H9 (cell line): Measurements from ENCODE around the gene EBF4. TPM values are rescaled to one million over a fixed set of nuclear protein-coding genes. Genes with fewer than 3 reads are reported as not detected.

Source experiments
- DNase-seq: peaks from one replicate; pipeline ENCODE4 v3.0.0-alpha.2; 2017
- H2AFZ ChIP-seq: one replicate; pipeline ENCODE4 v1.6.1; 2013; ENCODE audit warnings: mild to moderate bottlenecking, low read length, control low read depth, moderate library complexity
- H2AK5ac ChIP-seq: 2 replicates; pipeline ENCODE4 v1.6.1; 2013; ENCODE audit warnings: low read length, control low read depth, mixed read lengths; ENCODE audit not compliant: insufficient read length
- H2BK120ac ChIP-seq: one replicate; pipeline ENCODE4 v1.6.1; 2013; ENCODE audit warnings: low read depth, mild to moderate bottlenecking, low read length, control low read depth, inconsistent platforms; ENCODE audit not compliant: poor library complexity, severe bottlenecking
- H2BK12ac ChIP-seq: 2 replicates; pipeline ENCODE4 v1.6.1; 2013; ENCODE audit warnings: low read length, control low read depth, mixed read lengths, low read depth; ENCODE audit not compliant: insufficient read length
- H2BK15ac ChIP-seq: 2 replicates; pipeline ENCODE4 v1.6.1; 2013; ENCODE audit warnings: low read depth, low read length, control low read depth
- H2BK20ac ChIP-seq: one replicate; pipeline ENCODE4 v1.6.1; 2013; ENCODE audit warnings: low read depth, mild to moderate bottlenecking, low read length, control low read depth, inconsistent platforms; ENCODE audit not compliant: poor library complexity, severe bottlenecking
- H2BK5ac ChIP-seq: 2 replicates; pipeline ENCODE4 v1.6.1; 2013; ENCODE audit warnings: low read length, control low read depth, mixed read lengths; ENCODE audit not compliant: insufficient read length
- H3K14ac ChIP-seq: 2 replicates; pipeline ENCODE4 v1.6.1; 2013; ENCODE audit warnings: low read length, control low read depth; ENCODE audit not compliant: insufficient read depth
- H3K18ac ChIP-seq: 2 replicates; pipeline ENCODE4 v1.6.1; 2013; ENCODE audit warnings: low read depth, mild to moderate bottlenecking, mixed read lengths, low read length, control low read depth; ENCODE audit not compliant: insufficient read length
- H3K23ac ChIP-seq: 2 replicates; pipeline ENCODE4 v1.6.1; 2013; ENCODE audit warnings: low read length, control low read depth, mixed read lengths, low read depth; ENCODE audit not compliant: insufficient read length
- H3K23me2 ChIP-seq: 2 replicates; pipeline ENCODE4 v1.6.1; 2013; ENCODE audit warnings: low read depth, mild to moderate bottlenecking, mixed read lengths, low read length, control low read depth; ENCODE audit not compliant: insufficient read length, poor library complexity, severe bottlenecking
- H3K27ac ChIP-seq: 2 replicates; pipeline ENCODE4 v1.5.1; 2013; ENCODE audit warnings: low read length, control low read depth, mixed read lengths, low read depth; ENCODE audit not compliant: insufficient read length
- H3K27me3 ChIP-seq: 2 replicates; pipeline ENCODE4 v1.6.1; 2013; ENCODE audit warnings: low read length, control low read depth, inconsistent platforms; ENCODE audit not compliant: insufficient read depth
- H3K4ac ChIP-seq: 2 replicates; pipeline ENCODE4 v1.6.1; 2013; ENCODE audit warnings: low read depth, mild to moderate bottlenecking, control low read depth, inconsistent platforms, low read length, moderate library complexity
- H3K4me1 ChIP-seq: 2 replicates; pipeline ENCODE4 v1.6.1; 2013; ENCODE audit warnings: low read length, control low read depth, inconsistent platforms; ENCODE audit not compliant: insufficient read depth
- H3K4me2 ChIP-seq: 2 replicates; pipeline ENCODE4 v1.6.1; 2013; ENCODE audit warnings: low read length, control low read depth, mixed read lengths; ENCODE audit not compliant: insufficient read length, insufficient read depth
- H3K56ac ChIP-seq: 2 replicates; pipeline ENCODE4 v1.6.1; 2013; ENCODE audit warnings: low read depth, mild to moderate bottlenecking, mixed read lengths, low read length, control low read depth; ENCODE audit not compliant: insufficient read length
- H3K79me1 ChIP-seq: 2 replicates; pipeline ENCODE4 v1.6.1; 2013; ENCODE audit warnings: low read depth, mild to moderate bottlenecking, moderate library complexity, low read length, control low read depth, inconsistent platforms; ENCODE audit not compliant: insufficient read depth, poor library complexity, severe bottlenecking
- H3K79me2 ChIP-seq: 2 replicates; pipeline ENCODE4 v1.6.1; 2013; ENCODE audit warnings: low read length, control low read depth, inconsistent platforms; ENCODE audit not compliant: insufficient read depth
- H3K9ac ChIP-seq: 2 replicates; pipeline ENCODE4 v1.6.1; 2013; ENCODE audit warnings: low read length, control low read depth, mixed read lengths; ENCODE audit not compliant: insufficient read length; ENCODE audit errors: extremely low read depth
- H3K9me3 ChIP-seq: one replicate; pipeline ENCODE4 v1.6.1; 2013; ENCODE audit warnings: low read depth, low read length, inconsistent platforms; ENCODE audit not compliant: control insufficient read depth
- H3T11ph ChIP-seq: one replicate; pipeline ENCODE4 v1.6.1; 2013; ENCODE audit warnings: mild to moderate bottlenecking, low read length, control low read depth, inconsistent platforms
- H4K20me1 ChIP-seq: one replicate; pipeline ENCODE4 v1.6.1; 2013; ENCODE audit not compliant: control insufficient read depth, insufficient read length, insufficient read depth
- H4K5ac ChIP-seq: 2 replicates; pipeline ENCODE4 v1.6.1; 2013; ENCODE audit warnings: low read depth, mild to moderate bottlenecking, mixed read lengths, low read length, control low read depth; ENCODE audit not compliant: insufficient read length
- H4K8ac ChIP-seq: replicated peaks from 2 replicates; pipeline ENCODE4 v1.6.1; 2013; ENCODE audit warnings: low read length, control low read depth, mixed read lengths, low read depth; ENCODE audit not compliant: insufficient read length
- H4K91ac ChIP-seq: 2 replicates; pipeline ENCODE4 v1.6.1; 2013; ENCODE audit warnings: low read depth, mild to moderate bottlenecking, moderate library complexity, mixed read lengths, low read length, control low read depth; ENCODE audit not compliant: insufficient read length
- H3K27ac Mint-ChIP-seq, 3 experiments: 2 replicates in 2 of 3; 3 replicates in 1 of 3; pipeline ENCODE4 v1.8.0; 2020 to 2021; ENCODE audit warnings: mixed read lengths in 3 of 3, mild to moderate bottlenecking in 1 of 3, moderate library complexity in 1 of 3
- H3K27me3 Mint-ChIP-seq: 2 replicates; pipeline ENCODE4 v1.8.0; 2021; ENCODE audit warnings: low read depth, mild to moderate bottlenecking, moderate library complexity, mixed read lengths
- H3K36me3 Mint-ChIP-seq, 3 experiments: 2 replicates in 2 of 3; 3 replicates in 1 of 3; pipeline ENCODE4 v1.8.0; 2020 to 2021; ENCODE audit warnings: low read depth in 3 of 3, mixed read lengths in 3 of 3; ENCODE audit not compliant: insufficient read depth in 1 of 3
- H3K4me1 Mint-ChIP-seq, 2 experiments: 2 replicates each; pipeline ENCODE4 v1.8.0; 2020; ENCODE audit warnings: mixed read lengths in 2 of 2
- H3K4me3 Mint-ChIP-seq, 2 experiments: 2 replicates in 1 of 2; 3 replicates in 1 of 2; pipeline ENCODE4 v1.8.0; 2020 to 2021; ENCODE audit warnings: mild to moderate bottlenecking in 2 of 2, mixed read lengths in 2 of 2, moderate library complexity in 1 of 2
- H3K9me3 Mint-ChIP-seq, 2 experiments: 2 replicates in 1 of 2; 3 replicates in 1 of 2; pipeline ENCODE4 v1.8.0; 2020; ENCODE audit warnings: mild to moderate bottlenecking in 2 of 2, mixed read lengths in 2 of 2, moderate library complexity in 1 of 2
- WGBS: extraction: QIAGEN DNeasy Blood & Tissue Kit; methylation state at CpG from one replicate; pipeline ENCODE4 v1.1.7; 2013; ENCODE audit warnings: missing lambda C conversion rate, low lambda C conversion rate, mixed read lengths; ENCODE audit not compliant: insufficient read length; ENCODE audit errors: extremely low coverage; 5-methylcytosine and 5-hydroxymethylcytosine counted together
- total RNA-seq: library from RNA; stranded (reverse); gene quantifications from 2 replicates; pipeline ENCODE4 v1.2.1, GENCODE V29; 2021
- TF ChIP-seq, protein P1 (sequence below): fragments of 200-600 bp; sonication (generic); conservative IDR thresholded peaks from 3 replicates; pipeline ENCODE4 v1.8.0; 2021; ENCODE audit warnings: antibody characterized with exemption, mild to moderate bottlenecking

EBF4 gene
- total RNA-seq, 1 experiment from 2014 or later, result 3.9 TPM

GRCh38 chr20:2749951-2750490, 57.4 kb downstream of the EBF4 start:
- Histone ChIP-seq H3K9ac (no peak overlapping the region), H3K27me3 (peaks cover 48% of the 10 kb centered on the region), H3K23ac (no peak overlapping the region), H2AK5ac (no peak overlapping the region), H3K18ac (no peak overlapping the region), H2BK120ac (no peak overlapping the region), H3K27ac (no peak overlapping the region), H3K4me1 (no peaks in the 10 kb centered on the region; the same call in 1 of the 2 replicates), H2AFZ (no peak overlapping the region), H3K4ac (no peak overlapping the region), H2BK12ac (no peak overlapping the region), H3K56ac (no peak overlapping the region), H3T11ph (no peak overlapping the region), H2BK20ac (no peak overlapping the region), H4K20me1 (no peaks in the 10 kb centered on the region), H3K23me2 (peaks cover 28% of the 10 kb centered on the region), H3K14ac (no peak overlapping the region; the same call in 1 of the 2 replicates), H2BK15ac (no peak overlapping the region), H4K8ac (no peak overlapping the region), H3K79me1 (no peaks in the 10 kb centered on the region), H2BK5ac (no peak overlapping the region), H3K4me2 (peak overlapping the region; percentile 55), H4K91ac (no peak overlapping the region), H4K5ac (no peak overlapping the region), H3K9me3 (no peaks in the 10 kb centered on the region), H3K79me2 (no peaks in the 10 kb centered on the region)
- Mint-ChIP-seq H3K27me3 (peaks cover 91% of the 10 kb centered on the region), H3K36me3 (no peaks in the 10 kb centered on the region; a peak in 1 of 7 replicates), H3K27ac (no peak overlapping the region), H3K4me1 (peaks cover 31 to 50% of the 10 kb centered on the region in 2 experiments), H3K9me3 (no peaks in the 10 kb centered on the region; a peak in 2 of 5 replicates), H3K4me3 (peak overlapping the region; percentile 48 to 82)
- no CpG with 5 or more reads among the region's 30 CpGs for WGBS
- DNase-seq, result no peak
- TF ChIP-seq, protein P1, sequence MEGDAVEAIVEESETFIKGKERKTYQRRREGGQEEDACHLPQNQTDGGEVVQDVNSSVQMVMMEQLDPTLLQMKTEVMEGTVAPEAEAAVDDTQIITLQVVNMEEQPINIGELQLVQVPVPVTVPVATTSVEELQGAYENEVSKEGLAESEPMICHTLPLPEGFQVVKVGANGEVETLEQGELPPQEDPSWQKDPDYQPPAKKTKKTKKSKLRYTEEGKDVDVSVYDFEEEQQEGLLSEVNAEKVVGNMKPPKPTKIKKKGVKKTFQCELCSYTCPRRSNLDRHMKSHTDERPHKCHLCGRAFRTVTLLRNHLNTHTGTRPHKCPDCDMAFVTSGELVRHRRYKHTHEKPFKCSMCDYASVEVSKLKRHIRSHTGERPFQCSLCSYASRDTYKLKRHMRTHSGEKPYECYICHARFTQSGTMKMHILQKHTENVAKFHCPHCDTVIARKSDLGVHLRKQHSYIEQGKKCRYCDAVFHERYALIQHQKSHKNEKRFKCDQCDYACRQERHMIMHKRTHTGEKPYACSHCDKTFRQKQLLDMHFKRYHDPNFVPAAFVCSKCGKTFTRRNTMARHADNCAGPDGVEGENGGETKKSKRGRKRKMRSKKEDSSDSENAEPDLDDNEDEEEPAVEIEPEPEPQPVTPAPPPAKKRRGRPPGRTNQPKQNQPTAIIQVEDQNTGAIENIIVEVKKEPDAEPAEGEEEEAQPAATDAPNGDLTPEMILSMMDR, result no peak
